NB4 (cell line): ENCODE measurements around the gene NKX2-8.

Experiments used
- CTCF ChIP-seq: IDR thresholded peaks from one replicate; pipeline ENCODE4 v1.5.1; 2012; ENCODE audit warnings: low read depth, low read length
- POLR2A ChIP-seq: IDR thresholded peaks from 2 replicates; pipeline ENCODE4 v1.6.1; 2011; ENCODE audit warnings: mild to moderate bottlenecking; ENCODE audit not compliant: insufficient read length; ENCODE audit errors: extremely low read depth

- no peak for TF ChIP-seq POLR2A
- TF ChIP-seq CTCF: no peak
Measured at GRCh38 chr14:36585100-36585499, 2.7 kb upstream of the NKX2-8 start.
